Measurements from ENCODE around the gene HAGHL. TPM values are rescaled to one million over a fixed set of nuclear protein-coding genes. Genes with fewer than 3 reads are reported as not detected.

Gene HAGHL
- polyA plus RNA-seq, 2 of the 4 experiments (the other 2 are of a cell fraction) = 4.4 to 22.0 TPM

GRCh38 chr16:735982-736453 is 9.1 kb downstream of the HAGHL start:
- ATAC-seq (no peak), DNase-seq (ENCODE audit: low read depth in 1 of 2, low spot score in 1 of 2) (no peak), FAIRE-seq (no peak)
- Histone ChIP-seq H3K27ac (no peak overlapping the region), H3K4me2 (no peak overlapping the region), H3K4me3 (no peak overlapping the region), H3K4me1 (peaks cover 6% of the 10 kb centered on the region; the same call in 2 of the 3 replicates), H3K9me3 (no peaks in the 10 kb centered on the region)
- 94% methylated on average over 13 of the region's 13 CpGs for WGBS (ENCODE audit: missing lambda C conversion rate)
- no peak for TF ChIP-seq ZNF302 (CRISPR knock-in tag; IDR thresholded peaks at IDR 0.05)
- no peak for TF ChIP-seq NR3C1 (IDR thresholded peaks at IDR 0.05)
- TF ChIP-seq FOXS1 (CRISPR knock-in tag; IDR thresholded peaks at IDR 0.05) = no peak
- TF ChIP-seq E2F6 (IDR thresholded peaks at IDR 0.05; ENCODE audit: borderline replicate concordance, low read depth) = no peak
- TF ChIP-seq SMC3 (IDR thresholded peaks at IDR 0.05) = no peak
- no peak for TF ChIP-seq HOXB13 (CRISPR knock-in tag; IDR thresholded peaks at IDR 0.05; ENCODE audit: low read depth)
- no peak for TF ChIP-seq BCL3 (IDR thresholded peaks at IDR 0.05)
- no peak for TF ChIP-seq CBX8 (IDR thresholded peaks at IDR 0.05)
- TF ChIP-seq, protein P1, sequence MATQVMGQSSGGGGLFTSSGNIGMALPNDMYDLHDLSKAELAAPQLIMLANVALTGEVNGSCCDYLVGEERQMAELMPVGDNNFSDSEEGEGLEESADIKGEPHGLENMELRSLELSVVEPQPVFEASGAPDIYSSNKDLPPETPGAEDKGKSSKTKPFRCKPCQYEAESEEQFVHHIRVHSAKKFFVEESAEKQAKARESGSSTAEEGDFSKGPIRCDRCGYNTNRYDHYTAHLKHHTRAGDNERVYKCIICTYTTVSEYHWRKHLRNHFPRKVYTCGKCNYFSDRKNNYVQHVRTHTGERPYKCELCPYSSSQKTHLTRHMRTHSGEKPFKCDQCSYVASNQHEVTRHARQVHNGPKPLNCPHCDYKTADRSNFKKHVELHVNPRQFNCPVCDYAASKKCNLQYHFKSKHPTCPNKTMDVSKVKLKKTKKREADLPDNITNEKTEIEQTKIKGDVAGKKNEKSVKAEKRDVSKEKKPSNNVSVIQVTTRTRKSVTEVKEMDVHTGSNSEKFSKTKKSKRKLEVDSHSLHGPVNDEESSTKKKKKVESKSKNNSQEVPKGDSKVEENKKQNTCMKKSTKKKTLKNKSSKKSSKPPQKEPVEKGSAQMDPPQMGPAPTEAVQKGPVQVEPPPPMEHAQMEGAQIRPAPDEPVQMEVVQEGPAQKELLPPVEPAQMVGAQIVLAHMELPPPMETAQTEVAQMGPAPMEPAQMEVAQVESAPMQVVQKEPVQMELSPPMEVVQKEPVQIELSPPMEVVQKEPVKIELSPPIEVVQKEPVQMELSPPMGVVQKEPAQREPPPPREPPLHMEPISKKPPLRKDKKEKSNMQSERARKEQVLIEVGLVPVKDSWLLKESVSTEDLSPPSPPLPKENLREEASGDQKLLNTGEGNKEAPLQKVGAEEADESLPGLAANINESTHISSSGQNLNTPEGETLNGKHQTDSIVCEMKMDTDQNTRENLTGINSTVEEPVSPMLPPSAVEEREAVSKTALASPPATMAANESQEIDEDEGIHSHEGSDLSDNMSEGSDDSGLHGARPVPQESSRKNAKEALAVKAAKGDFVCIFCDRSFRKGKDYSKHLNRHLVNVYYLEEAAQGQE (IDR thresholded peaks at IDR 0.05) = no peak
- no peak for TF ChIP-seq ATOH8 (CRISPR knock-in tag; IDR thresholded peaks at IDR 0.05; ENCODE audit: low read depth)
- no peak for TF ChIP-seq ZC3H11A (IDR thresholded peaks at IDR 0.05)
- no peak for TF ChIP-seq CHD2 (IDR thresholded peaks at IDR 0.05; ENCODE audit: low read length, partially characterized antibody)
- TF ChIP-seq, protein P2, sequence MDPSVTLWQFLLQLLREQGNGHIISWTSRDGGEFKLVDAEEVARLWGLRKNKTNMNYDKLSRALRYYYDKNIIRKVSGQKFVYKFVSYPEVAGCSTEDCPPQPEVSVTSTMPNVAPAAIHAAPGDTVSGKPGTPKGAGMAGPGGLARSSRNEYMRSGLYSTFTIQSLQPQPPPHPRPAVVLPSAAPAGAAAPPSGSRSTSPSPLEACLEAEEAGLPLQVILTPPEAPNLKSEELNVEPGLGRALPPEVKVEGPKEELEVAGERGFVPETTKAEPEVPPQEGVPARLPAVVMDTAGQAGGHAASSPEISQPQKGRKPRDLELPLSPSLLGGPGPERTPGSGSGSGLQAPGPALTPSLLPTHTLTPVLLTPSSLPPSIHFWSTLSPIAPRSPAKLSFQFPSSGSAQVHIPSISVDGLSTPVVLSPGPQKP (IDR thresholded peaks at IDR 0.05; ENCODE audit: low read depth, low read length) = no peak
- no peak for TF ChIP-seq BHLHE40 (IDR thresholded peaks at IDR 0.05; ENCODE audit: low read depth, low read length)
- TF ChIP-seq JUNB (IDR thresholded peaks at IDR 0.05) = no peak
- no peak for TF ChIP-seq PHF8 (IDR thresholded peaks at IDR 0.05; ENCODE audit: borderline replicate concordance, low read depth)
- POLR2A ChIA-PET = interaction anchor here (1.0 to 2.2 kb wide), 2 partner anchors 15 to 21 kb away, joined by 3 to 6 read pairs; partner anchors contain the start of genes ANTKMT and METRN
- CTCF ChIA-PET = interaction anchor here (0.7 to 28.0 kb wide), 6 partner anchors 9 to 370 kb away, joined by 3 to 656 read pairs (median 12); partner anchors contain the start of genes ANTKMT, CCDC78, FBXL16 and HAGHL

DNA sequence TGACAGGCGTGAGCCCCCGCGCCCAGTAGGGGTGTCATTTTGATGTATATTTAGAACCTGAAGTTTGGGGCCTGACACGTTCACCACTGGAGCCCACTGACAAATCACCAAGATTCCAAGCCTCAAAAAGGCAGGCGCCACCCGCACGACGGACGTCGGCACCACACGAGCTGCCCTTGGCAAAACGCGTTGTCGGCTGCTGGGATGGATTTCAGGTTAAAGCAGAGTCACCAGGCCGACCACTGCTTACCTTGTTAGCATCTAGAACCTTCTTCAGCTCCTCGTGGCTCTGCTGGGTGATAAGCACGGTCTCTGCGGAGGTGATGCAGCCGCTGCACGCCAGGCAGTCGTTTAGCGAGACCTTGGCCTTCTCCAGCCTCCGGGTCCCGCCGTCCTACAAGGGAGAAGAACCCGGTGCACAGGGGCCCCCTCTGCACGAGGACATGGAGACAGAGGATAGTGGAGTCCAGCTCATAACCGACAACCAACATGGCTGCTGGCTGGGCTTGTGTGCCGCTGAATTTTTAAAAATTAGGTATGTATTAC is 10.1 kb downstream of the HAGHL start:
- FAIRE-seq = no peak

More for the DNA sequence above, 10.1 kb downstream of the HAGHL start:
- 92% methylated on average over 26 of the region's 29 CpGs for WGBS (ENCODE audit: missing lambda C conversion rate)
- no peak overlapping the region for H3K4me2 ChIP-seq
- ATAC-seq (no peak), DNase-seq (ENCODE audit: low read depth in 1 of 2, low spot score in 1 of 2) (no peak)
- H3K4me1 ChIP-seq = peaks cover 6% of the 10 kb centered on the region; the same call in 2 of the 3 replicates
- no peak overlapping the region; a peak in 1 of 6 replicates for H3K27ac ChIP-seq
- TF ChIP-seq ESRRA (IDR thresholded peaks at IDR 0.05; ENCODE audit: borderline replicate concordance, low read length) = no peak
- no peak for TF ChIP-seq ZNF302 (CRISPR knock-in tag; IDR thresholded peaks at IDR 0.05)
- no peak for TF ChIP-seq MYC (IDR thresholded peaks at IDR 0.05; ENCODE audit: borderline replicate concordance, low read length)
- TF ChIP-seq CEBPB (IDR thresholded peaks at IDR 0.05) = no peak
- TF ChIP-seq RARB (CRISPR knock-in tag; IDR thresholded peaks at IDR 0.05) = no peak
- no peak for TF ChIP-seq HEYL (CRISPR knock-in tag; IDR thresholded peaks at IDR 0.05)
- TF ChIP-seq, protein P2 (IDR thresholded peaks at IDR 0.05; ENCODE audit: low read depth, low read length) = no peak
- no peak for TF ChIP-seq RAD21 (conservative IDR thresholded peaks at IDR 0.05 in 1 of 2, IDR thresholded peaks at IDR 0.05 in 1 of 2)
- no peak for TF ChIP-seq HDAC2 (IDR thresholded peaks at IDR 0.05)
- no peak for TF ChIP-seq FOSB (CRISPR knock-in tag; IDR thresholded peaks at IDR 0.05)
- TF ChIP-seq BHLHE40 (IDR thresholded peaks at IDR 0.05; ENCODE audit: low read depth, low read length) = no peak
- ChIA-PET POLR2A (no interaction called here), CTCF (interaction anchor here (0.6 to 28.0 kb wide), 5 partner anchors 8 to 369 kb away, joined by 3 to 656 read pairs (median 19); partner anchors contain the start of genes ANTKMT, CCDC78, FBXL16 and HAGHL)
- H3K4me3 ChIP-seq = no peak overlapping the region
- H3K9me3 ChIP-seq = no peaks in the 10 kb centered on the region
